ENCODE measurements around the gene SLC6A11.

DNA sequence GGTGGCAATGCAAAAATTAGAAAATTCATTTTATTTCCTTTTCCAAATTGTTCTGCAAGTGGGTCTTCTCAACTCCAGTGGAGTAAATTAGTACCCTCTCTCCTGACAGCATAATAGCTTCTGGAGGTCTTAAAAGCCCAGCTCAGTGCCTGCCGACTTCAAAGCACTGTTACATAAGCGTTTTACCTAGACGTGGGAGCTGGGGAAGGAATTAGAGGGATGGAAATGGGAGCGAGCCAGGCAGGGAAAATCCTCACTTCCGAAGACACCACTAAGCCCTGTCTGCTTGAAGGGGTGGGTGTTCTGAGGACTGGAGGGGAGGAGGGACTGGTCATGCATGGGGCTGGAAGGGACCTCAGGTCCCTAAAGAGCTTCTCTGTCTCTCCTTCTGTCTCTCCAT lies 99.3 kb downstream of the SLC6A11 start:
- TF ChIP-seq, protein P1, sequence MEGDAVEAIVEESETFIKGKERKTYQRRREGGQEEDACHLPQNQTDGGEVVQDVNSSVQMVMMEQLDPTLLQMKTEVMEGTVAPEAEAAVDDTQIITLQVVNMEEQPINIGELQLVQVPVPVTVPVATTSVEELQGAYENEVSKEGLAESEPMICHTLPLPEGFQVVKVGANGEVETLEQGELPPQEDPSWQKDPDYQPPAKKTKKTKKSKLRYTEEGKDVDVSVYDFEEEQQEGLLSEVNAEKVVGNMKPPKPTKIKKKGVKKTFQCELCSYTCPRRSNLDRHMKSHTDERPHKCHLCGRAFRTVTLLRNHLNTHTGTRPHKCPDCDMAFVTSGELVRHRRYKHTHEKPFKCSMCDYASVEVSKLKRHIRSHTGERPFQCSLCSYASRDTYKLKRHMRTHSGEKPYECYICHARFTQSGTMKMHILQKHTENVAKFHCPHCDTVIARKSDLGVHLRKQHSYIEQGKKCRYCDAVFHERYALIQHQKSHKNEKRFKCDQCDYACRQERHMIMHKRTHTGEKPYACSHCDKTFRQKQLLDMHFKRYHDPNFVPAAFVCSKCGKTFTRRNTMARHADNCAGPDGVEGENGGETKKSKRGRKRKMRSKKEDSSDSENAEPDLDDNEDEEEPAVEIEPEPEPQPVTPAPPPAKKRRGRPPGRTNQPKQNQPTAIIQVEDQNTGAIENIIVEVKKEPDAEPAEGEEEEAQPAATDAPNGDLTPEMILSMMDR (conservative IDR thresholded peaks at IDR 0.05; ENCODE audit: low read length), result no peak
- TF ChIP-seq EZH2phosphoT487 (IDR thresholded peaks at IDR 0.05; ENCODE audit: borderline replicate concordance, low read depth, low read length), result no peak

Data from OCI-LY7 (cell line).